ENCODE results near the gene DAD1. TPM values are rescaled to one million over a fixed set of nuclear protein-coding genes. Genes with fewer than 3 reads are reported as not detected.
A peak's percentile ranks its signal among the peaks of the same experiment; 100 is the strongest.

DAD1 gene
- total RNA-seq, 1 experiment from 2014 or later = 162 TPM

GRCh38 chr14:22556990-22557623 is 31.9 kb downstream of the DAD1 start:
- Histone ChIP-seq H2AFZ (ENCODE audit: low read depth, low read length, poor library complexity, severe bottlenecking) (peak overlapping the region; percentile 95), H3K9ac (ENCODE audit: low read length) (peak overlapping the region; percentile 38), H3K27me3 (ENCODE audit: insufficient read depth, low read length) (no peaks in the 10 kb centered on the region), H4K20me1 (ENCODE audit: insufficient read depth) (no peaks in the 10 kb centered on the region), H3K9me2 (ENCODE audit: insufficient read depth) (no peaks in the 10 kb centered on the region), H3K4me3 (replicated peaks in 1 of 2; ENCODE audit: low read depth in 1 of 2, low read length in 2 of 2) (0 out of 4 replicates have a peak overlapping the region, but pooled peaks of 1 of the 2 experiments have one; percentile 23), H3K79me2 (ENCODE audit: insufficient read depth, low read length) (no peaks in the 10 kb centered on the region), H3K4me2 (ENCODE audit: low read length) (peak overlapping the region; percentile 70), H3K4me1 (ENCODE audit: control insufficient read depth in 1 of 2, insufficient read depth in 2 of 2, low read length in 2 of 2) (peaks cover 5 to 24% of the 10 kb centered on the region in 2 experiments), H3K36me3 (ENCODE audit: control insufficient read depth in 1 of 2, insufficient read depth in 2 of 2, low read length in 2 of 2) (no peaks in the 10 kb centered on the region), H3K27ac (ENCODE audit: low read depth, low read length) (no peak overlapping the region), H3K9me3 (ENCODE audit: control insufficient read depth in 1 of 2, insufficient read depth in 1 of 2, low read depth in 1 of 2, low read length in 2 of 2) (no peaks in the 10 kb centered on the region)
- ATAC-seq (peak; percentile 92), DNase-seq (ENCODE audit: low read depth, low spot score) (peak; percentile 48)
- no peak for TF ChIP-seq POLR2AphosphoS5 (IDR thresholded peaks at IDR 0.05; ENCODE audit: low read depth, low read length)
- peak; percentile 96 for TF ChIP-seq RAD21 (IDR thresholded peaks at IDR 0.05; ENCODE audit: low read depth)
- TF ChIP-seq TCF7L2 (IDR thresholded peaks at IDR 0.05; ENCODE audit: borderline replicate concordance, extremely low read depth, insufficient read depth, insufficient read length) = no peak
- TF ChIP-seq CBX3 (IDR thresholded peaks at IDR 0.05; ENCODE audit: low read depth) = no peak
- TF ChIP-seq YY1 (IDR thresholded peaks at IDR 0.05; ENCODE audit: extremely low read depth, insufficient replicate concordance, low read depth, low read length) = no peak
- TF ChIP-seq REST (IDR thresholded peaks at IDR 0.05; ENCODE audit: low read depth) = no peak
- TF ChIP-seq, protein P1, sequence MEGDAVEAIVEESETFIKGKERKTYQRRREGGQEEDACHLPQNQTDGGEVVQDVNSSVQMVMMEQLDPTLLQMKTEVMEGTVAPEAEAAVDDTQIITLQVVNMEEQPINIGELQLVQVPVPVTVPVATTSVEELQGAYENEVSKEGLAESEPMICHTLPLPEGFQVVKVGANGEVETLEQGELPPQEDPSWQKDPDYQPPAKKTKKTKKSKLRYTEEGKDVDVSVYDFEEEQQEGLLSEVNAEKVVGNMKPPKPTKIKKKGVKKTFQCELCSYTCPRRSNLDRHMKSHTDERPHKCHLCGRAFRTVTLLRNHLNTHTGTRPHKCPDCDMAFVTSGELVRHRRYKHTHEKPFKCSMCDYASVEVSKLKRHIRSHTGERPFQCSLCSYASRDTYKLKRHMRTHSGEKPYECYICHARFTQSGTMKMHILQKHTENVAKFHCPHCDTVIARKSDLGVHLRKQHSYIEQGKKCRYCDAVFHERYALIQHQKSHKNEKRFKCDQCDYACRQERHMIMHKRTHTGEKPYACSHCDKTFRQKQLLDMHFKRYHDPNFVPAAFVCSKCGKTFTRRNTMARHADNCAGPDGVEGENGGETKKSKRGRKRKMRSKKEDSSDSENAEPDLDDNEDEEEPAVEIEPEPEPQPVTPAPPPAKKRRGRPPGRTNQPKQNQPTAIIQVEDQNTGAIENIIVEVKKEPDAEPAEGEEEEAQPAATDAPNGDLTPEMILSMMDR (IDR thresholded peaks at IDR 0.05 in 2 of 3, conservative IDR thresholded peaks at IDR 0.05 in 1 of 3; ENCODE audit: borderline replicate concordance in 1 of 3, insufficient read depth in 1 of 3, low read depth in 2 of 3, low read length in 2 of 3) = peak; percentile 95 to 100 (median 99)
- no peak for TF ChIP-seq SRF (IDR thresholded peaks at IDR 0.05; ENCODE audit: low read depth)
- TF ChIP-seq MAX (IDR thresholded peaks at IDR 0.05) = no peak
- no peak for TF ChIP-seq POLR2A (IDR thresholded peaks at IDR 0.05; ENCODE audit: borderline replicate concordance, extremely low read depth, insufficient read depth, insufficient read length)
- TF ChIP-seq, protein P2, sequence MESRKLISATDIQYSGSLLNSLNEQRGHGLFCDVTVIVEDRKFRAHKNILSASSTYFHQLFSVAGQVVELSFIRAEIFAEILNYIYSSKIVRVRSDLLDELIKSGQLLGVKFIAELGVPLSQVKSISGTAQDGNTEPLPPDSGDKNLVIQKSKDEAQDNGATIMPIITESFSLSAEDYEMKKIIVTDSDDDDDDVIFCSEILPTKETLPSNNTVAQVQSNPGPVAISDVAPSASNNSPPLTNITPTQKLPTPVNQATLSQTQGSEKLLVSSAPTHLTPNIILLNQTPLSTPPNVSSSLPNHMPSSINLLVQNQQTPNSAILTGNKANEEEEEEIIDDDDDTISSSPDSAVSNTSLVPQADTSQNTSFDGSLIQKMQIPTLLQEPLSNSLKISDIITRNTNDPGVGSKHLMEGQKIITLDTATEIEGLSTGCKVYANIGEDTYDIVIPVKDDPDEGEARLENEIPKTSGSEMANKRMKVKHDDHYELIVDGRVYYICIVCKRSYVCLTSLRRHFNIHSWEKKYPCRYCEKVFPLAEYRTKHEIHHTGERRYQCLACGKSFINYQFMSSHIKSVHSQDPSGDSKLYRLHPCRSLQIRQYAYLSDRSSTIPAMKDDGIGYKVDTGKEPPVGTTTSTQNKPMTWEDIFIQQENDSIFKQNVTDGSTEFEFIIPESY (IDR thresholded peaks at IDR 0.05; ENCODE audit: extremely low read depth, insufficient replicate concordance, low read length) = no peak
- no peak for TF ChIP-seq EZH2phosphoT487 (IDR thresholded peaks at IDR 0.05; ENCODE audit: borderline replicate concordance)
- POLR2A ChIA-PET = interaction anchor here (1.0 to 2.2 kb wide), 2 partner anchors 50 to 94 kb away, joined by 3 to 6 read pairs; no protein-coding TSS in a partner anchor
- intact Hi-C loops (cut with micrococcal nuclease) = loop anchor here (1.0 to 5.0 kb wide), 6 partner anchors 96 to 500 kb away; partner anchors contain the start of genes AJUBA and CDH24
- no TSS peak for BruUV-seq (replicated peaks)
- CTCF ChIA-PET = interaction anchor here (0.7 to 2.1 kb wide), 7 partner anchors 8 to 511 kb away, joined by 3 to 12 read pairs (median 3); partner anchors contain the start of gene LRP10
- RAD21 ChIA-PET (ENCODE audit: low non-redundant PET in 1 of 2, low total read pairs in 2 of 2, uncharacterized antibody in 2 of 2, unreplicated experiment in 2 of 2) = interaction anchor here in 1 of 2 experiments (0.7 to 0.8 kb wide), 2 partner anchors 96 to 322 kb away, joined by 3 read pairs; no protein-coding TSS in a partner anchor
